ENCODE results near the gene DEFB108B. TPM values are rescaled to one million over a fixed set of nuclear protein-coding genes. Genes with fewer than 3 reads are reported as not detected.
A peak's percentile ranks its signal among the peaks of the same experiment; 100 is the strongest.
"Not testable (repeated sequence)": the region's sequence is repeated elsewhere in the genome, so short reads cannot be mapped to it uniquely, and the experiment has no call there.

DEFB108B gene, protein sequence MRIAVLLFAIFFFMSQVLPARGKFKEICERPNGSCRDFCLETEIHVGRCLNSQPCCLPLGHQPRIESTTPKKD
- polyA plus RNA-seq (ENCODE audit: insufficient read depth in 1 of 5, insufficient read length in 5 of 5, low replicate concordance in 1 of 5), result not detected
- long read RNA-seq, donor 1, result 0 reads
- long read RNA-seq, donor 2, result 0 reads
- long read RNA-seq, donor 3, result 0 reads
- long read RNA-seq, donor 4, result 0 reads
- long read RNA-seq, donor 5, result 0 reads
- long read RNA-seq, donor 6, result 0 reads
- long read RNA-seq, donor 7, result 0 reads
- long read RNA-seq, donor 8, result 0 reads

- peak in 1 of 2 donors; percentile 46 for DNase-seq
Observed at GRCh38 chr11:71832811-71833210, at the start of gene DEFB108B. TSS of gene DEFB108B (plus strand) at chr11:71833200. CDS start at chr11:71833200, 0 bp downstream.

GRCh38 chr11:71786114-71786847, 46.7 kb upstream of the DEFB108B start:
- peak; percentile 88 to 90 for DNase-seq

DNA sequence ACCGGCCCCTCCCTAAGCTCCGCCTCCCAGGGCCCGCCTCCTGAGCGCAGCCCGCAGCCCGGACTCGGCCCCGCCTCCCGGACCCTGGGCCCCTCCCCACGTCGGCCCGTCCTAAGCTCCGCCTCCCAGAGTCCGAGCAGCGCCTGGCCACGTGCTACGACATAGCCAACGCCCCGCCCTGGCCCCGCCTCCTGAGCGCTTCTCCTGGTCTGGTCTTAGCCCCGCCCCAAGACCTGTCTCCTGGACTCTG, 46.2 kb upstream of the DEFB108B start:
- DNase-seq, result not testable (repeated sequence)

GRCh38 chr11:71787098-71787823, 45.7 kb upstream of the DEFB108B start:
- peak; percentile 97 to 98 for DNase-seq

DNA sequence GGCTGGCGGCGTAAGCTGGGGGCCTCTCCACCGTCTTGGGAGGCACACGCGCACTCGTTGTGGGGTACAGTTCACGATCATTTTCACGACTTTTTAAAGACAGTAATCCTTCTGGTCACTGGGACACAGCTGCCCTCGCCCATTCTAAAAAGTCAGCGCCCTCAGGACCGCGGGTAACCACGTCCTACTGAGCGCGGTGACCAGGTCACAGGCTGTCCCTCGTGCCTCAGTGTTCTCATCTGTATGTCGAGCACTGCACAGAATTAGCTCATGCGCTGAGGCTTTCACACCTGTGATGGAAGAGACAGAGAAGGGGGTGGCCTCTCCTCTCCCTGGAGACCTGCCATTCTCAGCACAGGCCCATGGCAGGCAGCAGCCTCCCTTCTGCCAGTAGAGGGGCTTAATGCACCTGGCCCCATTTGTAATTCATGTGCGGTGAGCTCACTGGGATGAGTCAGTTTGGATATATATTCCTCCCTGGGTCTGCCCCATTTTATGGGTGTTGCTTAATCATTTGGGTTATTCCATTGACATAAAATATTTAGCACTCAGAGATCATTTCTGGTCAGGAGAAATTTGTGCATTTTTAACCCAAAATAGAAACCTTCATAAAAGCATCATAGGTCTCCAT, 45.1 kb upstream of the DEFB108B start:
- DNase-seq, result not testable (repeated sequence)

DNA sequence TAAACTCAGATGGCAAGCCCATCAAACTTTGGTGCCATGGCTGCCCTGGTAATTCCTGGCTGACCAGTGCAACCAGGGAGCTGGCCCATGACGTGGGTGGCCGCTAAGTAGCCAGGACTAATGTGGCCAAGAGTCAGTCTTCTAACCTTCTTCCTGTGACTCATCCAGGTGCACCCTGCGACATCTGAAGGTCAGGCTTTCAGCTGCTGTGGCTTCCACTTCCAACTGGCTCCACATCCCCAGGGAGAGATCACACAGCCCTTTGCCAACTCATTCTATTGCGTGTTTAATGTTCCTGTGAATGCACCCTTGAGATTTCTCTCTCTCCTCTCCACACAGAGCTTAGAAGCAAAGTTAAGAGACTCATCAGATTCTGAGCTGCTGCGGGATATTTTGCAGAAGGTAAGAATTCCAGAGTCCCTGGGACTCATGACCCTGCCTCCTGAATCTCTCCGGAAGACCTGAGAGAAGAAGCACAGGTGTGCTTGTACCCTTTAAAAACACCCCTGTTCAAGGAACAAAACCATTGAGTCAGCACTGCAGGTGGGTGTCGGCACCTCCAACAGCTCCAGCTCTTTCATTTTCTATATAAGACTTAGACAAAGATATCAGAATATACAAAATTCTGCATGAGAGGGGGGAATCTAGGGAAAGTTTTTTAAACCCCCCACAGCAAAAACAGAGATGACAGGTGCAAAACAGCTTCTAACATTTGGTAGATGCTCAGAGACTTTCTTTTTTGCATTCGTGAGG, 43.4 kb upstream of the DEFB108B start:
- not testable (repeated sequence) for DNase-seq

GRCh38 chr11:71791111-71791510, 41.9 kb upstream of the DEFB108B start:
- not testable (repeated sequence) for DNase-seq

GRCh38 chr11:71792621-71793235, 40.3 kb upstream of the DEFB108B start:
- not testable (repeated sequence) for DNase-seq

GRCh38 chr11:71794386-71795040, 38.5 kb upstream of the DEFB108B start:
- not testable (repeated sequence) for DNase-seq

GRCh38 chr11:71795236-71795635, 37.8 kb upstream of the DEFB108B start:
- DNase-seq, result not testable (repeated sequence)

GRCh38 chr11:71796016-71796415, 37.0 kb upstream of the DEFB108B start:
- not testable (repeated sequence) for DNase-seq

DNA sequence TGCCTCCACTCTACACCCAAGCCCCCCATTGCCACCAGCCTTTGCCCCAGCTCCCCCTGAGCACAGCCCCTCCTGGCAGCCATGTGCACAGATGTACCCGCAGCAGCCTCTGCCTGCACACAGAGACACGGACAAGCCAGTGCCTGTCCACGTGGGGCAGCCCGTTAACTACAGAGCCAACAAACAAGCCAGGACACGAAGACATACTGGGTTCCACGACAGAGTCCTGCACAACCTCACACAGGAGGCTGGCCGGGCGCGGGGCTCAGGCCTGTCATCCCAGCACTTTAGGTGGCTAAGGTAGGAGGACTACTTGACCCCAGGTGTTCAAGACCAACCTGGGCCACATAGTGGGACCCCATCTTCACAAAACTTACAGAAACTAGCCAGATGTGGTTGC, 36.2 kb upstream of the DEFB108B start:
- DNase-seq, result not testable (repeated sequence)

- not testable (repeated sequence) for DNase-seq
Observed at GRCh38 chr11:71799556-71800128, 33.4 kb upstream of the DEFB108B start.

GRCh38 chr11:71800335-71800953, 32.6 kb upstream of the DEFB108B start:
- DNase-seq, result peak in 1 of 2 donors; percentile 21

GRCh38 chr11:71801026-71801425, 32.0 kb upstream of the DEFB108B start:
- not testable (repeated sequence) for DNase-seq

GRCh38 chr11:71802874-71803273, 30.1 kb upstream of the DEFB108B start:
- DNase-seq, result not testable (repeated sequence)

DNA sequence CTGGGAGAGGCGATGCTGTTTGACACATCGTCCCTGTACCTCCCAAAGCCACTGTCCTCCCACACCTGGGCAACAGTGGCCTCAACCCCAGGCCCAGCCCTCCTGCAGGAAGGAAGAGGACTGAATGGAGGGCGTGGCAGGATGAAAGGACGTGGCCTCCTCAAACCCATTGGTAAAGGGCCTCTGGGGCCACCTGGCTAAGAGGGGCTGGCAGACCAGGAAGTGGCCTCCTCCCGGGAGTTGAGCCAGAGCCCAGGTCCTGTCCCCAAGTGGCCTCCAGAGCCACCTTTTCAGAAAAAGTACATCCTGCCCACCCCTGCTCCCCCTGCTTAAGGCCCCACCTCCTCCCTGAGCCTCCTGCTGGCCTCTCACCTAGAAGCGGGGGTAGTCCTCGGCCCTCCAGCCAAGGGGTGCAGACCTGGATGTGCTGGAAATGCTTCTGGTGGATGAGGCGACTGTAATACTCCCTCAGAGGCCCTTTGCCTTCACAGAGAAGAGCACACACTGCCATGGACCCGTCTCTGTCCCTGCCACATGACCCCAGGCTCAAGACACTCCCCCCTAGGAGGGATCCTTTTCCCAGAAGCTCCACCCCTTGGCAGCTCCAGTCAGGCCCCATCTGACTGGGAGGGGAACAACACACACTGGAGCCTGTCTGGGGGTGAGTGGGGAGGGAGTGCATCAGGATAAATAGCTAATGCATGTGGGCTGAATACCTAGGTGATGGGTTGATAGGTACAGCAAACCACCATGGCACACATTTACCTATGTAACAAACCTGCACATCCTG, 28.6 kb upstream of the DEFB108B start:
- DNase-seq, result not testable (repeated sequence)

- not testable (repeated sequence) for DNase-seq
Observed at GRCh38 chr11:71812529-71812928, 20.5 kb upstream of the DEFB108B start.
